ENCODE data around the gene POLG.
"Not testable (repeated sequence)": the region's sequence is repeated elsewhere in the genome, so short reads cannot be mapped to it uniquely, and the experiment has no call there.

The POLG gene

DNA sequence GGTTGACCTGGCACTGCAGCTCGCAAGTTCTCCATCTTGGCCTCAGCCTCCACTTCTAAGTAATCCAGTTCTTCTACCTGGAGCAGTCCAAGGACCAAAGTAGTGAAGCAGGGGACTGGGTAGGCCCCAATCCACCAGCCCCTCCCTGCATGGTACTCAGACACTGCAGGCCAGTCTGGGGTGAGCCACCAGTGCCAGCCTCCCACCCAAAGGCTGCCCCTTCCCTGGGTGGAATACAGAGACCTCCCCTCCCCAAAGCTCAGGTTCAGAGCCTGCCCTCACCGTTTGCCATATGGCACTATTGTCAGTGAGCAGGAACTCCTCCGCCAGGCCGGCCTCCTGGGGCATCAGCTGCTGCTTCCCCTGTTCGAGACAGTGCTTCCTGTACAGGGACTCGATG is 10.8 kb downstream of the POLG start:
- no peak for DNase-seq

DNA sequence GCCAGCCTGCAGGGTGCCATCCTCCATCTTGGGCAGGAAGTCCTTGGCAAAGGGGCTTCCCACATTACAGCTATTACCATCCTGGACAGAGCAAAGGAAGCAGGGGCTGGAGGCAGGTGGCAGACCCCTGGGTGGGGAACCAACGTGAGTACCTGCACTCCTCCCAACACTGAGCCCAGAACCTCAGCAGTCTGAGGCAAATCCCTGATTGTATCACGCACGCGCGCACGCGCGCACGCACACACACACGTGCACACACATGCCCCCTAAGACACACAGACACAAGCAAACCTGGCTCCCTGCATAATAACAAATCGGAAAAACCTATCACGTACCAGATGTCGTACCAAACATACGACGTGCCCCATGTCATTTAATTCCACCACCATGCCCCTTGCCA is 11.8 kb downstream of the POLG start:
- DNase-seq: no peak

DNA sequence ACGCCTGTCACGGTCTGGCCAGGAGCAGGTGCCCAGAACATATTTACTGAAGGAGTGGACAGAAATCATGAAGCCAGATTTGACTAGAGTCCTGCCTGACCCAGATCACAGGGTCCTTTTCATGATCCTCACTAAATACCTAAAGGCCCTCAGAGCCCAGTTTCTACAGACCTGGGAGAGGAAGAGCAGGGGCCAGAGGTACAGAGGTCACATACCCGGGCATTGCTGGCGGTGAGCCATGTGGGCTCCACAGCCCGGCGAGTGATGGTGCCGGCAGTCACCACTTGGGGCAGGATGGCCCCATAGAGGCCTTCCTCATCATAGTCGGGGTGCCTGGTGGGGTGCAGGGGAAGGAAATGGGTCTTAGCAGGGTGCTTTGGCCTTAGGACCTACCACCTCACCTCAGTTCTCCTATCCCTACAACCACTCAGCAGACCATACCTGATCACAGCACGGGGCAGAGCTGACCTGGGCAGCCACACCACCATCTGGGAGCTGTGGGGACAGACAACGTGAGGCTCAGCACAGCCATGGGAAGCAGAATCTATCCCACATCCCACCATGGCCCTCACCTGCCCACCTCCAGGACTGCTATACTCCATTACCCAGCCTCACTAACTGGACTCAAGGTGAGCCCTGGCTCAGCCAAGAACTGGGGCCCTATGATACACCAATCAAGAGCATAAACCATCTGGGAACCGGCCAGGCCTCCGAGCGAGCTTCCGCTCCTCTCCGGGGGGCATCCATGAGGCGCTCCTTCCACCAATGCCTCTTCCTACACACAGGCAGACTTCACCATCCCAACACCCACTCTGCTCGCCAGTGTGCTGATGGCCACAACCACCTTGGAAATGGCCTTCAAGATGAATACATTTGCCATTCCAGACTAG is 12.9 kb downstream of the POLG start:
- no peak for DNase-seq

DNA sequence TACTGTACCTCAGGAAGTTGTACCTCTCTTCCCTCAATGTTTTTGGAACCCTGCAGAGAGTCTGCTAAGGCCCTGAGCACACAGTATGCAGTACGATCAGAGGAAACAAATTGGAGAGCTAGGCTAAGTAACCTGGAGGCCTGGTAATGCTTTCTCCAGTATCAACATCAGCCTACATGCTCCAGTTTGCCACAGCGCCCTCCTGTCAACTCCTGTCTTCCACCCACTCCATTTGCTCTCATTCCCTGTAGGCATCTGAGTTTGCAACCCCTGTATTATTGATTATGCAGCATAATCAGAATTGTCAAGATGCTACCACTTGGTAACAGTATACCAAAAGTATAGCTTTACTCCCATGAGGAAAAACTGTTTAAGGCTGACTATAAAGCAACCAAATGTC is 14.4 kb downstream of the POLG start:
- DNase-seq: no peak

DNA sequence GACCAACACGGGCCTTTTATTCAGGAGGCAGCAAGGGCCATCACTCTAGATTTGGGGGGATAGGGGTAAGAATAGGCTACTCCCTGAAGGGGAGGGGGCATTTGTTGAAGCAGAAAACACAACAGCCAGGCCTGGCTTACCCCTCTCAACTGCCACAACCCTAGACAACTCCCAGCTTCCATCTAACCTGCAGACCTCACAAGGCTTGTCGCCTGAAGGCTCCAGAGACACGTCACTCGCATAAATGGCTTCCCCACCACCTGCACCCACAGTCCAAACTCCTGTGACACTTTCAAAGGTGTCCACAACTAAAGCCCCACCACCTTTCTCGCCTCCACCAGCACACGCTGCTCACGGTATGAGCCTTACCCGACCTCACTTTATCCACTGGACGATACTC is 14.9 kb downstream of the POLG start:
- no peak for DNase-seq

DNA sequence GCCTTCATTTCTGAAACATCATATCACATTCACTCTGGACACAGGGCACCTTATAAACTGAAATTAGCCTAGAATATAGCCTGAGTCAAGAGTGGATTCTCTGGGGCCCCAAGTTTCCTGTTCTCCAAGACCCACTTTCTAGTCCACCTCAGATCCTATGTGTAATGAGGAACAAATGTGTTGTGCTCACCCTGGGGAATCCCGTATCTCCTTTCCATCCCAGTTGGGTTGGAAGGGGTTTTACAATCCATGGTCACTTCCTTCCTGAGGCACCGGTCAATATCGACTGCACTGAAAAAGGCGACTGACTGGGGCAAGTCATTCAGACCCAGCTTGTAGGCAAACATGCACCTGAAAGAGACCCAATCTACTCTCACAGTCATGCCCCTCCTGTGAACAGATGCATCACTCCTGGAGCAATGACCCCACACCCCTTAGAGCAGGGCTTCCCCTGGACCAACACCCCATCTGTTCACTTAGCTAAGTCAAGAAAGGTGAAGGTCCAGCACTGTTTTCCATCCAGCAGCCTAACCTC is 17.4 kb downstream of the POLG start:
- DNase-seq: no peak

DNA sequence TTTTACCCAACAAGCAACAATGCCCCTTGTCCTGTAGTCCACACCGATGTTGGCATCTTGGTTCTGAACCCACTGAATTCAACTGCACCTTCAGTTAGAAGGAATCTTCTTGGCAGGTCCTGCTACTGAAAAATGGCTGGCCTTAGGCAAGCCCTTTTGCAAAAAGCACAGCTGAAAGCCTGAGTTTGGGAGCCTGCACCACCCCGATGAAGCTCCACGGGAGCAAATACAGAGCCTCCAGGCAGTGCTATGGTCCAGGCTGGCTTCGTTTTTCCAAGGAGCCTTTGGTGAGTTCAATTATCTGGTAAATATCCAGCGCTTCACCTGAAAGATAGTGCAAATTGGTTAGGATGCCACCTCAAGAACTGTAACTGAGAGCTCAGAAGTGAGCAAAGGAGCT is 18.1 kb downstream of the POLG start:
- DNase-seq: no peak

DNA sequence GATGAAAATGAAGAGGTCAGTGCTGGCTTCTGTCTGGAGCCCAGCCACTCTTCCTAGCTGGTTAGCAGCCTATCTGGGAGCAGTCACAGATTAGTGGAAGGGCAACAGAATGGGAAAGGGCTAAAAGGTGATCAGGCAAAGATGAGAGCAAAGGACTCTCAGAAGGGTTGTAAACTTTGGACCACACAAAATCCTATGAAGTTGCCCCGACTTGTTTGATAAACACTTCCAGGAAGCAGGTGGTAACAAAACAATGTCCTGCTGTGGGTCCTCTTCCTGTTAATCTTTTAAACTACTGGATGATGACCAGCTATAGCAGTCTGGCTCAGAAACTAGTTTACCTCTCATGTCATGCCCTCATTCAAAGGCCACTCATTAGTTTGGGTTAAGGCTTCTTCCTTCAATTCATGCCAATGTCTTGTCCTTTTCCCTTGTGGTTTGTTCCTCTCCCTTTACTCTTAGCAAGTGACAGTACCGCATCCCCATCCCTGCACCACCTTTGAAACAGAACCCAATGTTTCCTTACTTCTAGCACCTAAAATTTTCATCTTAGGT is 19.2 kb downstream of the POLG start:
- DNase-seq: no peak

DNA sequence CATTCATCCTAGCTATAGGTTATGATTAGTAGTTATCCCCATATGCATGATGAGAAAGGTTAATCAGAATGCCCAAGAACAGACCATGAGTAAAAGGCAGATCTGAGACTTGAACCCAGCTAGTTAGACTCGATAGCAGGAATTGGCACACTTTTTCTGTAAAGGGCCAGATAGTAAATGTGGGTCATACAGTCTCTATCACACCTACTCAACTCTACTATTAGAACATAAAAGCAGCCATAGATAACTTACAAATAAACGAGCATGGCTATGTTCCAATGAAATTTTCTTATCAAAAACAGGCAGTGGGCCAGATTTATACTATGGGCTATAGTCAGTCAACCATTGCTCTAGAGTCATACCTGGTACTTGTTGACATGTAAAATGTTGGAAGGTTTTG is 24.6 kb downstream of the POLG start:
- DNase-seq: no peak

DNA sequence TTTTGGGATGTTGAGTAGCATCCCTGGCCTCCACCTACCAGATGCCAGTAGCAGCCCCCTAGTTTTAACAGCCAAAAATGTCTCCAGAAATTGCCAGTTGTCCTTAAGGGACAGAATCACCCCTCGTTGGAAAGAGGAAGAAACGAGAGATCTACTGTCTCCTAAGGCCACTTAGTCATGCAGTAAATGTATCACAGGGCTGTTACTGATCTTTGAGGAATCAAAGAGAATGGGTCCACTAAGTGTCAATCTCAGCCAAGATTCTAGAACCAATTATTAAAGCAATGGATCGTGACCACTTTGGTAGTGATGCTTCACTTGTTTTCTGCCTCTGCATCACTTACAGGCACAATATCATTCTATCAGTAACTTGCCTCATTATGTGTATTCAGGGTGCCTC is 26.4 kb downstream of the POLG start:
- no peak for DNase-seq

DNA sequence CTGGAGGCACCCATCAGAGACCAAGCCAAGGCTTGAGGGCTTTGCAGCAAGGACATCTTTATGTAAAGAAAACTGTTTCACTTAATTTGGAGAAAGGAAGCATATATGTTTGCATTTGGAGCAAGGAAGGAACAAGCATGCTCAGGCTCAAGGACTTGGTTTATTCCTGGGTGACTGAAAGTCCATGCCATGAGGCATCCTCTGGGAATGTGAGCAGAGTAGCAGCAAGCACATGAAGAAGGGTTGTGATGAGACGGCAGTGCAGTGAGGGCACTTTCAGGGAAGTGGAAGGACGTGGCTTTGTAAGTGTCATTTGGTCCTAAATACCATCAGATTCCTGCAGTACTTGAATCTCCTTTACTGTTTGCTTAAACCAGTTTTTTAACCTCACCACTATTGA is 26.8 kb downstream of the POLG start:
- no peak for DNase-seq

DNA sequence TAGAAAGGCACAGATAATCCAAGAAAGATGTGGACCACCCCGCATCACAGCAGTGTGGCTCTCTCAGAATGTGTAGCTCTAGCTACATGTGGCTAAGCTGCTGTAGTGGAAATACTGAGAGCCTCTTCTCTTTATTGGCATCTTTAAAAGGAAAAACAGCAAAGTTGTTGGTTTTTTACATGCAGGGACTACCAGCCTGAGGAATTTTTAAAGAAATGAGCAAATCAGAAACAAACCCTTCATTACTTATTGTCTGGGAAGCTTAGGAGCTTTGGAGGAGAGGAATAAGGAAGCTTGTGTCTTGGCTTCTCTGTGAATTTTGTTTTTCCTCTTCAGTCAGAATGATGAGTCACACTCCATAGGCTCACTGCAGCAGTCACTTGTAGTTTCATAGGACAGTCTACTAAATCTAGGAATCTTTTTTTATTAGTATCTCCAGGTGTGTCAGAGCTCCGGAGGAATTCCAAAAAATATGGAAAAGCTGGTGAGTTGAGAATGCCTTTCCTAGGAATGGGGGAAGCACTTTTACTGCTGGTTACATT is 27.5 kb downstream of the POLG start:
- no peak for DNase-seq

DNA sequence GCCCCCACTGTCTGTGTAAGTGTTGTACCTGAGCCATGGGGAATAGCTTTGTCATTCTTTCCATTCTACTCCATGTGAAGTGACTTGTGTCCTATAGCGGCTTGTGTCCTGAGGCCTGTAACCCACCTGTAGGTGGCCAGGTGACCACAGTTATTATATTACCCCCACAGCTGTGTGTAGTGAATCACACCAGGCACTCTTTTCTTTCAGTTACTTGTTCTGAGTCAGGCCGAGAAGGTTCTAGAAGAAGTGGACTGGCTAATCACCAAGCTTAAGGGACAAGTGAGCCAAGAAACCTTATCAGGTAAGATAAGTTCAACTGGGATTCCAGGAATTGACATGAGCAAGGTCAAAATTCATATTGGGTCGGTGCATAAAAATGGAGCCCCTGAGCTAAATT is 29.2 kb downstream of the POLG start:
- no peak for DNase-seq

DNA sequence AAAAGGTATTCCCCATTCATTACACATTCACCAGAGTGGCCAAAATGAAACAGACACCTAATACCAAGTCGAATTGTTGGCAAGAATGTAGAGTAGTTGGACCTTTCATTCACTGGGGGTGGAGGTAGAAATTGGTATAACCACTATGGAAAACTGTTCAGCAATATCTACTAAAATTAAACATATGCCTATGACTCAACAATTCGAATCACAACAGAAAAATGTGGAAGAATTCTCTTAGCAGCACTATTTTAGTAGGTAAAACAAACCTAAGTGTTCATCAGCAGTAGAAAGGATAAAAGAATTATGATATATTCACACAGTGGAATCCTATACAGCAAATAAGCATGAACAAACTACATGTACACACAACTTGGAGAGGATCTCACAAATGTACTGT is 30.6 kb downstream of the POLG start:
- no peak for DNase-seq

DNA sequence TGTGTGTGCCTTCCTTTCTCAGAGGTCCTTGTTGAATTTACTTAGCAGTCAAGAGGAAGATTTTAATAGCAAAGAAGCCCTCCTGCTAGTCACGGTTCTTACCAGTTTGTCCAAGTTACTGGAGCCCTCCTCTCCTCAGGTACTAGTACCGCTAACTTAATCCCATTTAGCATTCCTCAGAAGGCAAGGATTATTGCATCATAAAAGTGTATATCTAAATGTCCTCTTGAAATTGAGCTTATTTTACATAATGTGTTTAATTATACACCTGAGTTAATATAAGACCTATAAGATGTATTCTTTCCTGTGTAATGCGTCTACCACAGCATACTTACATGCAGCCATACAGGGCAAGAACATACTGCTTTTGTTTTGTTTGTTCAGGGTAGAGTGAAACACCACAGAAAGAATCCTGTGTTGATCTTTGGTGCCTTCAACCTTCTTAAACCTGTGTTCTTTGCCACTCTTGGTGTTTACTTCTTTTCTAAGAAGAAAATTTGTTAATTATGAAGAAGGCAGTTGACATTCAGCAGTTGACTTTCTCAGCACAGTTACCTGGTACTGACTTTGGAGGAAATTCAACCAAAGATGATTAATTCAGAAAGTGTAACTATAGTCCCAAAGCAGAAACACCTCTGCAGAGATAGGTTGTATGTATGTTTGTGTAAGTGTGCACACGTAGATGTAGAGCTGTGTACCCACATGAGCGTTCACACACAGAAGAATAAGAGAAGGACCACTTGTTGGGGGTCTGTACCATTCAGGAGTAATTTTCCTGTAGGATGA is 33.1 kb downstream of the POLG start:
- no peak for DNase-seq

DNA sequence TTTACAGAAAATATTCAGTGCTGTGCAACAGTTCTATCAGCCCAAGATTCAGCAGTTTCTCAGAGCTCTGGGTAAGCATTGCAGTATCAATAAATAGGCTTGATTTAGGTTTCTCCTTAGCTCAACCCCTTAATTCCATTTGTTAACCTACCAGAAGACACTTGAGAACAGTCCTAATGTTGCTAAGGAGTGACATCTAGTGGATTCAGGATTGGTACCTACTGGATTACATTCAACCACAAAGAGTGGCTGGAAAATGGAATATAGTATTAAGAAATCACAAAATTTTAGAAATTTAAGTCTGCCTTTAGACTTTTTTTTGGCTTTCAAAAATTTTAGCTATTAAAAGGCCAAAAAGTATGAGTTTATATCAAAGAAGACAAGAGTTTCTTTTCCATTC is 34.7 kb downstream of the POLG start:
- DNase-seq: no peak

DNA sequence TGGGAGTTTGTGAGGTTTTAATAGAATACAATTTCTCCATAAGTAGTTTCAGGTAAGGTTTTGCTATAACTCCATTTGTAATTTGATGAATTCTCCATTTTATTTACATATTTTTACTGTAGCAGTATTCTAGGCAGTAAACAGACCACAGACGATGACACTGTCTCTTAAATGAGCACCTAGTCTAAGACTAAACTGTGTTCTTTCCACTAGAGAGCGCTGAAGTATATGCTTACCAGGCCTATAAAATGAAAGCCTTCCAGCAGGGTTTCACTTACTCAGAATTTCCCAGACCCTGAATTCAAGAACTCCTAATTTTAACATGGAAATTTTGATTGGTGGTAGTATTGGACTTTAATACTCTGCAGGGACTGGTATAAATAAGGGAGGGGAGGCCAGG is 41.6 kb downstream of the POLG start:
- no peak for DNase-seq

DNA sequence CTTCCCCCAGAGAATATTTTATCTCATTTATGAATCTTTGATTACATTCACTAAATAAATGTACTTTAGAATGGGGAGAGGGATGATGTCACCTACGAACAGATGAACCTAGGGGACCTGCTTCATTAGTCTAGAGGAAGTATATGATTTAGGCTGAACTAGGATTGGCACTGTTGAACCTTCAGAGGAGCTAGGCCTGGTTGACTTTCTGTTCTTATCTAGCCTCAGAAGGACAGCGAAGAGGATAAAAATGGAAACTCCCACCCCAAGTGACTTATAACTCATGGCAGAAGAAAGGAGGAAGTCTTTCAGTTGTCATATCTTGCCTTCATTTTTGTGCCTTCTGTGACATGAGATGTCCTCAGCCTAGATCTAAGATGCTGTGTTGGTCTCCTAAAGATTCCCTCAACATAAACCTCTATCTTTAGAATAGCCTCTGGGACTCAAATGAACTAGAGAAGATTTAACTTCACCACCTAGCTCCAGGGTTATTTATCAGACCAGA is 42.6 kb downstream of the POLG start:
- no peak for DNase-seq

DNA sequence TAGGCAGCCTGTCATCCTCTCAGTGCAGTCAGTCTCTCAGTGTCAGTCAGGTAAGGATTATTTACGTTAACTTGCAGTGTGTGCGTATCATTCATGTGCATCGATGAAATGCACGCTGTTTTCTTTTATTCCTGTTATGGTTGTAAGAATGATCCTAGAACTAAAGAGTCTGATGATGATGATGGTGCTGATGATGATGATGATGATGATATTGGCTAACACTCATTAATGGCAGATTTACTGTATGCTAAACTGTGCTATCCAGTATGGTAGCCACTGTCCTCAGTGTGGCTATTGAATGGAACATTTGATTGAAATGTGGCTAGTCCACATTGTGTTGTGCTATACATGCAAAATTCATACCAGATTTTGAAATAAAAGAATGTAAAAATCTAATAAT is 51.4 kb downstream of the POLG start:
- DNase-seq: no peak

DNA sequence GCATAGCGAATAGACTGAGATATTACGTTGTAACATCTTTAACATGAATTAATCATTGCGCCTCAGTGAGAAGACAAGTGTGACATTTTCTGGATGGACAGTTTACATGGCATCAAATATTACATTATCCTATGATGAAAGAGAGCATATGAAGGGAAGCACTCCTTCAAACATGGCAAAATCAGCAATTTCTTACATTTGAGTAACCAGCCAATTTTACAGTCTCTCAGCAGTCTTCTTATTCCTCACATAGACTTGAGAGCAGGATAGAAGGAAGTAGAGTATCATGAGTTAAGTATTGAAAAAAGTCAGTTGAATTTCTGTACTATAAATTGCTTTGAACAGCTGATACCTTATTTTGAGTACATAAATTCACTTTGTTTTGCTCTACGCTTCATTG is 52.0 kb downstream of the POLG start:
- DNase-seq: no peak

DNA sequence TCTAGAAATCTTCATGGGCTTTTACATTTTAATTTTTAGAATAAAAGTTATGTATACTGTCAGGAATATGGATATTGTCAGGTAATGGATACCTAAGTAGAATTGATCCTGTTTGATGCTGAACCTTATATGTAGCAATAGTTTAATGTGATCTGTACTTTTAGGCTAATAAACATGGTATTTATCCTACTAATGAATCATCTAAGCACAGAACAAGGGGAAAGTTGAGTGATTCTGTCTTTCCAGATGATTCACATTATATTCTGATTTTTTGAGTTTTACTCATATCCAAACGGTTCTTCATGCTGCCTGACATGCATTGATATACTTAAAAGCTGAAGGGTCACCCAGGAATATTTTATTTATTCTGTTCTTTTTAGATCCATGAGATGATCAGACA is 56.3 kb downstream of the POLG start:
- no peak for DNase-seq

DNA sequence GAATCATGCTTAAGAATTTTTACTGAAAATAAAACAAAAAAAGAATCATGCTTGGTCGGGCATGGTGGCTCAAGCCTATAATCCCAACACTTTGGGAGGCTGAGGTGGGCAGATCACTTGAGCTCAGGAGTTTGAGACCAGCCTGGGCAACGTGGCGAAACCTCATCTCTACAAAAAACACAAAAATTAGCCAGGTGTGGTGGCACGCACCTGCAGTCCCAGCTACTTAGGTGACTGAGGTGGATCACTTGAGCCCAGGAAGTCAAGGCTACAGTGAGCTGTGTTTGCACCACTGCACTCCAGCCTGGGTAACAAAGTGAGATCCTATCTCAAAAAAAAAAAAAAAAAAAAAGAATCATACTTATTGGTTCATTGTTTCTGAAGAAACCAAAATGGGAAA is 57.3 kb downstream of the POLG start:
- DNase-seq: not testable (repeated sequence)

Measured in NCI-H1436 (cell line).